HG03139 (cell line): Measurements from ENCODE around the gene SEMA5A.

Source experiments
- ATAC-seq: cut with Tn5 transposase; IDR thresholded peaks from one replicate; pipeline ENCODE4 v1.9.1; 2021; ENCODE audit not compliant: unreplicated experiment

The SEMA5A gene

DNA sequence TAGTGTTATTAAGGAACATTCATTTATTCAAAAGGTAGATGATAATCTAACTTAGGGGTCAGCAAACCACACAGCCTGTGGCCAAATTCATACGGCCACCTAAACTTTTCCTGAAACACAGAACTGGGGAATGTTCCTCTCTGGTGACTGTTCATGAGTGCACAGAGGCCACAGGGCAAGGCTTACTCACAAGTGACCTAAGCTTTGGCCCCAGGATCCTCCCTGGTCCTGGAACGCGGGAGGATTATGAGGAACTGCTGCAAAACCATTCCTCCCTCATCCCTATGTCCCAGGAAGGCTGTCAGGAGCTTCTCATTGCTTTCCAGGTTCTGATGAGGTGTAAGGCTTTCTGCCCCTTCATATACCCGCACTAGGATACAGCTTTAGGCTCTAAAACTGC lies 397.6 kb downstream of the SEMA5A start:
- ATAC-seq: no peak

DNA sequence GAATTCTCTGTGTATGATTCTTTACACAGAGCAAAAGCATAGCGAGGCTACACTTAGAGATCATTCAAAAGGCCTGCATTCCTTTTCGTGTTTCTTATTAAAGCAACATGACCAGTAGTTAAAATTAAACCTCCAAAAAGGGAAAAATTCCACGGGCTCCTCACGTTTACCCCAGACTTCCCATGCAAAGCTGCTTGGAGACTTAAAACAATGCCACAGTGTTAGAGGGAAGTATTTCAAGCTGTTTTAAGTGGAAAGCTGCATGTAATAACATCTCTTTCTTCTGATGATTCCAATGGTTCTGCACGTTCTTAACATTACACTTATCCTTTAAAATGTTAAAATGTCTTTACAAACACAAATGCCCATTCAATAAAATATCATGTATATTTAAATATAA lies 405.2 kb downstream of the SEMA5A start:
- no peak for ATAC-seq

DNA sequence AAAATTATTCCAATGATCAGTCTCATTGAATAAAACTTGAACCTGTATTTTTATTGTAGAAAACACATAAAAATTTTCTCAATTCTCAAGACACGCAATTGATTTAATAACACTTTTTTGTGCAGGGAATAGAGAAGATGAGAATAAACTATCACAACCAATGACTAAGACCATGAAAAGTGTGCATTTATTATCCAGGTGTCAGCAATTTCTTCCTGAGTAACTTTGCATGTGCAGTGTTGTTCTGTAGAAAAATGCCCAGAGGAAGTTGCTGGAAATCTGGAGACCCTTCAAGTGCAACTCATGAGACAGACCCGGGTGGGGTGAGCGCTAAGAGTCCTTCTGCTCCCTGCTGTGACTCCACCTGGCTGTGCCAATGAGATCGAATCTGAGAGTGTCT lies 405.7 kb downstream of the SEMA5A start:
- ATAC-seq: no peak

- no peak for ATAC-seq
Measured at GRCh38 chr5:9139344-9139743, 406.5 kb downstream of the SEMA5A start.

- no peak for ATAC-seq
Measured at GRCh38 chr5:9128136-9128535, 417.7 kb downstream of the SEMA5A start.

DNA sequence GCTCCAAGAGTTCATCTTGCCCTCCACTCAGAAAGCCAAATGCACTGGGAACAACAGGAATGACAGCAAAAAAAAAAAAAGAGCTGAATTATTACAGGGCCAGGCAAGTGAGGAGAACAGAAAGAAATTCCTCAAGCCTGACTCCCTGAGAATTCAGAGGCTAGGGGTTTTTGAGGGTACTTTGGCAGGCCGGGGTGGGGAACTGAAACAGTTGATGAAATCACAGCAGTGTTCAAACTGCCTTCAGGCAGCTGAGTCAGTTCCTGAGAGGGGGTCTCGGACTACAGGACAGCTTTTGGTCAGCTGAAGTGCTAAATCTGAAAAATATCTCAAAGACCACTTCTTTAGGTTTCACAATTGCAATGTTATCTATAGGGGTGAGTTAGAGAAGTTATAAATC lies 419.4 kb downstream of the SEMA5A start:
- ATAC-seq: no peak

- no peak for ATAC-seq
Measured at GRCh38 chr5:9125852-9126251, 420.0 kb downstream of the SEMA5A start.

GRCh38 chr5:9124838-9125237 lies 421.0 kb downstream of the SEMA5A start:
- no peak for ATAC-seq

DNA sequence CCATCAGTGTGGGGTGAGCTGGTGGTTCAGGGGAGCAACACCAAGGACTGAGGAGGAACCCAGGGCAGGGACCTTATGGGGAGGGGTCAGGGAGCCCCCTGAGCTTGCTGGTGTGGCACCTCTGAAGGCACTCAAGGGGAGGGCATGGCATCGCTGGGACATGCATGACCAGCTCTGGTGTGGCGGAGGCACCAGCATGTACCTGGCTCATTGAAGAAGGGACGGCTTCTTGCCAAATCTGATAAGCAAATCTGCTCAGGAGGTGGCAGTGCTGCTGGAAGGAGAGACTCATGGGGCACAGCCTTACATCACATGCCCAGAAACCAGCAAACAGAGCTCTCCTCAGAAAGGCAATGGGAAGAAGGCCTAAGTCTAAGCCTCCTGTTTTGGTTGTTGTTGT lies 421.8 kb downstream of the SEMA5A start:
- no peak for ATAC-seq

- no peak for ATAC-seq
Measured at GRCh38 chr5:9122528-9122927, 423.3 kb downstream of the SEMA5A start.

DNA sequence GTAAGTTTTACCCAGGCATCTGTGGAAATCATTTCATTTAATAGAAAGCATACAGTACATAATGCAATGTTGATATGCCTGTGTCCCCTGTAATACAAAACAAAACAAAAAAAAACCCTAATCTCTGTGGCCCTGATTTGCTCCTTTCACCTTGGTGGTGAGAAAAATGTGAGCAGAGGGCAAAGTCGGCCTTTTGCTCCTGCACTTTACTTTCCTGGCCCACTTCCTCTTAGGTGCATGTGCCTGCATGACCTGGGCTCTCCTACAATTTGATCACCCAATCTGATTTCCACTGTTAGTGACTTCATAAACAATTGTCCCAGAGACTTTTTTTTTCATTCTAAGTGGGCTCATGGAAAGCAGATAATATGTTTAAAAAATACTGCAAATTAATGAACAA lies 424.3 kb downstream of the SEMA5A start:
- no peak for ATAC-seq

DNA sequence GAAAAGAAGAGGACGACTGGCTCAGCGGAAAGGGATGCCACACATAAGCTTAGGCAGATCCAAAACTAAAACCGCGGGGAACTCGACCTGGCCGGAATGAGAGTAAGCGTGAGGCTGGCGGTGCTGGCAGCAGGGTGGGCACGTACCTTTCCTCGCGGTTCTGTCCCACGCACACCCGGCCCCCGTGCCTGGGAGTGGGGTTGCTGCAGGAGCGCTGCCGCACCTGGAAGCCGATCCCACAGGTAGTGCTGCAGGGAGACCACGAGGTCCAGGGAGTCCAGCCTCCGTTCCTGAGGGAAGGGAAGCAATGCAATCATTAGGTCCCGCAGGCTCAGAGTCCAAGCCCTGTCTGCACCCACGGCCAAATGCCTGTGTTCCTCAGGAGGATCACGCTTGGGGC lies 427.0 kb downstream of the SEMA5A start:
- no peak for ATAC-seq

DNA sequence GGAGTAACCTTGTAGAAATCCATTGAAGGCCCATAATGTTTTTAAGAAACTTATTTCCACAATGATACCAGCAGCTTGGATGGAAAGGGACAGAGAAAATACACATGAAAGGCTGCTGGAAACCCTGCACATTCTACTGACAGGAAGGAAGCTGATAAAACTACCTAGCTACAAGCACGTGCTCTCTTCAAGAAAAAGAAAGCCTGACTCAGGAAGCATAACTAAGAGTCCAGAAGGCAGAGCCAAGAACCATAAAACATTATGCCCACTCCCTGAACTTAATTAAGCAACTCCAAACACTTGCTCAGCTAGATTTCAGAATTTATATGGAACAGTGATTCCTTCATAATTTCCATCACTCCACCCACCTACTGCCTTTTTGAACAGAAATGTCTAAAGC lies 430.8 kb downstream of the SEMA5A start:
- no peak for ATAC-seq

DNA sequence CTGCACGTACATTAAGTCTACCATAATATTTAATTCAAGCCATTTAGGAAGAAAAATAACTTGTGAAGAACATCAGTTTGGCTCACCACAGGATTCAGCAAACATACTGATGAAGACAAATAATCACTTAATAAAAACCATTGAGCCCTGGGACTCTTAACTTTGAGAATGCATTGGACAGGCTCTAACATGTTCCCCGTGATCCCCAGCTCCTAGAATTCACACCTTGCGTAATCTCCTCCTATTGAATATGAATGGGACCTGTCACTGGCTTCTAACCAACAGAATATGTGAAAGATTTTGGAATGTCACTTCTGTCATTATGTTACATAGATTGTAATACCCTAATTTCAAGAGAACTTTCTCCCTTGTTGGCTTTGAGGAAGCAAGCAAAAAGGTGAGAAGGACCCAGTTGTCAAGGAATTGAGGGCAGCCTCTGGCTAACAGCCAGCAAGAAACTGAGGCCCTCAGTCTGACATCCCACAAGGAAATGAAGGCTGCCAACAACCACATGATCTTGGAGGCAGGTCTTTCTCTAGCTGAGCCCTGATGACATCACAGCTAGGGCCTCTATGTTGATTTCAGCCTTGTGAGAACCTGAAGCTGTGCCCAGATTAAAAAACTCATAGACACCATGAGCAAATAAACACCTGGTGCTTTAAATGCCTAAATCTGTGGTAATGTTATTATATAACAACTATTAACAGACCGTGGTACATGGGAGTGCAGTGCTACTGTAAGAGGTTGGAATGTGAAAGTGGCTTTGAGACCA lies 433.2 kb downstream of the SEMA5A start:
- no peak for ATAC-seq

DNA sequence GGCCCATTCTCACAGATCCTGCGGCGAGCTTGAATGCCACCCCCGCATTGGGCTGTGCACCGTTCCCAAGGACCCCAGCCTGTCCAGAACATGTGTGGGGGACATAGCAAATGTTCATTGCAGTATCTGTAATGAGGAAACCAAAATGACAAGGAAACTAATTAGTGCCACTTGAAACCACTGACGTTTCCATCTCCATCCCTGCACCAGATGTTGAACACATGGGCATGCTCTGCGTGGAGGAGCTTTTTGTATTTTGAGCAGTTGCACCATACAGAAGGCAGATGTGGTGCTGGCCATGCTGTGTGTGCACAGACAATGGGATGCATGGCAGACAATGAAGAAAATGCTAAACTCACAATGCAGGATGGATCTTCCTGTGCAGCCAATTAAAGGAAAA lies 437.7 kb downstream of the SEMA5A start:
- ATAC-seq: no peak

- no peak for ATAC-seq
Measured at GRCh38 chr5:9105851-9106250, 440.0 kb downstream of the SEMA5A start.

DNA sequence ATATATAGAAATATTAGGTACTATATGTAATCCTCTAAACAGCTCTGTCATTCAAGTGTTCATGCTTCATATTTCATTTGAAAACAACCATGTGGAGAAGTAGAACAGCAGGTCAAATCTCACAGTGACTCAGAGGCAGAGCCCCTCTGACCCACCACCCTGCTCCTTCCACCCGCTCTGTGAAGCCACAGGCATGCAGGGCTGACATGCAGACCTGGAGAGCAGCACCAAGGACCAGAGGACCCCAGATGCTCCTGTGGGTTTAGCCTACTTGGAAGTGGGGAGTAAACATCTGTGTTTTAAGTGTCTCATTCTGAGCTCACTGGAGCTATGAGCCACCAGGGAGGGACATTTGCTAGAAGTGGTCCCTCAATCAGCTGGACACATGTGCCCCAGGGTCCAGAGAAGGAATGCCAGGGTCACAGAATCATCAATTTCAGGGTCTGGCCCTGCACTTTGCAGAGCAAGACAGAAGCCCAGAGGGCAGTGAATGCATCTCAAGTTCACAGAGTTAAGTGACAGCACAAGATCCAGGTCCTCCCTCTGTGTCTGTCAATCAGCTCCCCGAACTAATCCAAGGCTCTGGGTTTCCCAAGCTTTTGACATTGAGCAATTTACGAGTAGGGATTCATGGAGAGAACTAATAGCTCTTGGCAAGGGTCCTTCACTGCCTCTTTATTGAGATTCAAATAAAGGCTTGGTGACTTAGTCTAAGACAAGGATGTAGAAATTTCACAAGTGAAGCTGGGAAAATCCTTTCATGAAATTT lies 441.1 kb downstream of the SEMA5A start:
- ATAC-seq: no peak

DNA sequence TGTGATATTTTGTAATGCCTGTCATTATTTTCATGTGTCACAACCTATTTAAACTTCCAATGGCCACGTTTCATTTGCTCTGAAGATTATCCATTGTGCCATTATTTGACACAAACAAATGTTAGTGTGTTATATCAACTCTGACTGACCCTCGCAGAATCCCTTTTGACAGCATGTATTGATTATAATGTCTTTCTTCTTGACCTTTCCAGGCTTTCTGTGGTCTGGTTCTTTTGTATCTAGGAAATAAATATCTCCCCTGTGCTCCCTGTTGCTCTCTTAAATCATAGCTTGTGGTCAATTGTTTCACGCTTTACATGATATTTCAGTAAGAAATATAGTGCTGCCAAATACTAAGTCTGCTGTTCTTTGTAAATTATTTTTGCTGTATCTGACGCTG lies 442.6 kb downstream of the SEMA5A start:
- ATAC-seq: no peak

DNA sequence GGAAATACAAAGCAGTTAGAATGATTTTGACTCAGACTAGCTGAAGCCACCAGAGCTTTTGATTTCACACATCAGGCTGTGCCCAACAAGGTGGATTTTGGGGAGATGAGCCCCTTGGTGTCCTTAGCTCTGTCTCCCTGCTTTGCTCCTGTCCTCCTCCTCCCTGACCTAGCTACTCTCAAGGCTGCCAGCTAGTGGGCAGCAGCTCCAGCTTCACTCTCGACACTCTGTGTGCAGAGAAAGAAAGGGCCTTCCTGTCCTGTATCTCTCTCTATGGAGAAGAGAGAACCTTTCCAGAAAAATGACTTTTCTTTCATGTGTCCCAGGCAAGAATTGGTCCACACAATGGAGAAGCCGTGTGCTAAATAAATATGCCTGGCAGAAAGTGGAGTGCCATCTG lies 446.2 kb downstream of the SEMA5A start:
- ATAC-seq: no peak

DNA sequence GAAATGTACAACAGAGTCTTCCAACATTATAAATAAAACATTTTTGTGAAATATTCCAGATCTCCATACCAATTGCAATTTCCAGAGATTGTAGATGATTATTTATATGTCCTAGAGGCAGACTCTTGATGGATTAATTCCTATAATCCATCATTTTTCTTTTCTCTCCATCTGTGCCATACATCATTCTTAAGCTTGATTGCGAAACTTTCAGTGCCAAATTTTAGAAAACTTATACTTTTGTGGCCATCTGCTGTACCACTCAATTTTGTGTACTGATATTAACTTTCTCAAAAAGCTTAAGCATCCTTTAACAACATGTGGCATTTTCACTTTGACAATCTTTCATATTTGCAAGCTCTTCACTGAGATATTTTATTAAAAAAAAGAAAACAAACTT lies 446.9 kb downstream of the SEMA5A start:
- no peak for ATAC-seq

GRCh38 chr5:9094582-9094981 lies 451.3 kb downstream of the SEMA5A start:
- ATAC-seq: no peak

GRCh38 chr5:9091896-9092662 lies 453.8 kb downstream of the SEMA5A start:
- ATAC-seq: no peak
